GM12873 (cell line): Measurements from ENCODE around the gene APBA1.

ENCODE experiments used
- TF ChIP-seq, protein P1 (sequence below): IDR thresholded peaks from 2 replicates; pipeline ENCODE4 v1.5.1; 2012; ENCODE audit warnings: low read depth, mild to moderate bottlenecking, moderate library complexity, low read length, control low read depth; ENCODE audit not compliant: insufficient read depth; ENCODE audit errors: missing control alignments

The APBA1 gene

DNA sequence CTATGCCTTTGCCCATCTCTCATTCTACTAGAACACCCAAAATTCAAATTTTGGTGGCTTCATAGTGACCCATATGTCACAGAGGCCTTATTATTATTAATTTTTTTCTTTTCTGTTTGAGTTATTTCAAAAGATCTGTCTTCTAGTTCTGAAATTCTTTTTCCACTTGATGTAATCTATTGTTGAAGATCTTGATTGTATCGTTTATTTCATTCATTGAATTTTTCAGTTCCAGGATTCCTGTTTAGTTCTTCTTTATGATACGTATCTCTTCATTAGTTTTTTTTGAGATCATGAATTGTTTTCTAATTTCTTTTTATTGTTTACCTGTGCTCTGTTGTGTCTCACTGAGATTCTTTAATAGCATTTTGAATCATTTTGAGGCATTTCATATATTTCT lies 24.6 kb upstream of the APBA1 start:
- TF ChIP-seq, protein P1, sequence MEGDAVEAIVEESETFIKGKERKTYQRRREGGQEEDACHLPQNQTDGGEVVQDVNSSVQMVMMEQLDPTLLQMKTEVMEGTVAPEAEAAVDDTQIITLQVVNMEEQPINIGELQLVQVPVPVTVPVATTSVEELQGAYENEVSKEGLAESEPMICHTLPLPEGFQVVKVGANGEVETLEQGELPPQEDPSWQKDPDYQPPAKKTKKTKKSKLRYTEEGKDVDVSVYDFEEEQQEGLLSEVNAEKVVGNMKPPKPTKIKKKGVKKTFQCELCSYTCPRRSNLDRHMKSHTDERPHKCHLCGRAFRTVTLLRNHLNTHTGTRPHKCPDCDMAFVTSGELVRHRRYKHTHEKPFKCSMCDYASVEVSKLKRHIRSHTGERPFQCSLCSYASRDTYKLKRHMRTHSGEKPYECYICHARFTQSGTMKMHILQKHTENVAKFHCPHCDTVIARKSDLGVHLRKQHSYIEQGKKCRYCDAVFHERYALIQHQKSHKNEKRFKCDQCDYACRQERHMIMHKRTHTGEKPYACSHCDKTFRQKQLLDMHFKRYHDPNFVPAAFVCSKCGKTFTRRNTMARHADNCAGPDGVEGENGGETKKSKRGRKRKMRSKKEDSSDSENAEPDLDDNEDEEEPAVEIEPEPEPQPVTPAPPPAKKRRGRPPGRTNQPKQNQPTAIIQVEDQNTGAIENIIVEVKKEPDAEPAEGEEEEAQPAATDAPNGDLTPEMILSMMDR: no peak

DNA sequence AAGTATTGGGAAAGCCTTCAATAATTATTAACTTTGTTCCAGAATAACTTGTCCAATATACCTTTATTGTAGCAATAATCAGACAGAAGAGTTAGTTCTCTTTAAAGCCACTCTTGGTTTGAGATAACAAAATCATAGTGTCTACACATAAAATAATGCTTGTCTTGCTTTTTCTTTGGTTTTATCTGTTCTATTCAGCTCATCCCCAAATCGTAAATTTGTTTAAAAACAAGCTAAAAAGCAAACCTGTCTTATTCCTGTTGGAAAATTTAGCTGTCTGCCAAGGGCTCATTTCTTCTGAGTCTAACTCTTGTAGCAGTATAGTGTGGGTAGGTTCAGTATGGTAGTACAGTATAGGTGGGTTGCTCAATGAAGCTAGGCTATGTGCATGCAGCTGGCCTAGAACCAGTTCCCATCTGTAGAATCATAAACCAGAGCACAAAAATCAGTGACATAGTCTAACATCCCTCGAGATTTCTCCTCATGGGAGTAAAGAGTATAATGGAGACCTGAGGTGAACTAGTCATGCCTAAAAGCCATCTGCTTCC lies 17.9 kb upstream of the APBA1 start:
- TF ChIP-seq, protein P1: no peak

DNA sequence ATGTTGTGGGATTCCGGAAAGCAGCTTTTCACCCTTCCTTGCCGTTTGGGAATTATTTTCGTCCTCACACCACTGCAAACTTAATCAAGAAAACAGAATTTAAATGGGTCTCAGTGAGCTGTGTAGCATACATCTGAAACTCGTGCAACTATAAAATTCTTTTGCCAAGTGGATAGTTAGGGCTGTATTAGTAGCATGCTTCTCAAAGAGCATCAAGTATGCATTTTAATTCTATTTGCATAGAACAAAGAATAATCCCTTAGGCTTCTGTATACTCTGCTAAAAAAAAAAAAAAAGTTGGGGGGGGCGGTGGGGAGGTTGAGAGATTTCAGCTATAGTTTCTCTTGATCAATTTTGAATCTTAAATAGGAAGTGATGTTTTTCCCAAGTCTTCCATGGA lies 11.8 kb upstream of the APBA1 start:
- TF ChIP-seq, protein P1: no peak

DNA sequence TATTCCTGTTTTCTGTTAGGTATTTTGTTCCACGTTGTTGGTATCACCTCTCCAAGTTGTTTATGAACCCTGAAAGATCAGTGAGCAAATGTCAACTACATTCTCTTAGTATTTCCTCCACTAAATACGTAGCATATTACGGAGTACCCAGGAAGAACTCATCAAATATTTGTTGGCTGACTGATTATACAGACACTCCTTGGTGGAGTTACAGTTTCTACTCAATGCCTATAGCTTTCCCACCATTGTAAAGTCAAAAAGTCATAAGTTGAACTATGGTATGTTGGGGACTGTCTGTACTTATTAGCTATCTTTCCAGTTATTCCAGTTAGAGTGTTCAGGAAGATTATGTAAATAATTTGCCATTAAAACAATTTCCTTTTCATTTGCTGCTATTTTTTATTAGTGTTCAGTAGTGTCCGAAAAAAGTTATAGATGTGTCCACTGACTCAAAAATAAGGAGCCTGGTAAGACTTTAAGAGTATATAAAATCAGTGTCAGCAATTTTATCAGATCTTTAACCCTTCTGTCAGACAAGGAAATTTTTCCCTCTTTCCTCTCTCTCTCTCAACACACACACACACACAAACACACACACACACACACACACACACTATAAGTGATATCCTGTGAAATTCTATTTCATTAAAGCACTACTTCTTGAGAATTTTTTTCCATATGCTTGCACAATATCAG lies 6.8 kb upstream of the APBA1 start:
- TF ChIP-seq, protein P1: no peak

DNA sequence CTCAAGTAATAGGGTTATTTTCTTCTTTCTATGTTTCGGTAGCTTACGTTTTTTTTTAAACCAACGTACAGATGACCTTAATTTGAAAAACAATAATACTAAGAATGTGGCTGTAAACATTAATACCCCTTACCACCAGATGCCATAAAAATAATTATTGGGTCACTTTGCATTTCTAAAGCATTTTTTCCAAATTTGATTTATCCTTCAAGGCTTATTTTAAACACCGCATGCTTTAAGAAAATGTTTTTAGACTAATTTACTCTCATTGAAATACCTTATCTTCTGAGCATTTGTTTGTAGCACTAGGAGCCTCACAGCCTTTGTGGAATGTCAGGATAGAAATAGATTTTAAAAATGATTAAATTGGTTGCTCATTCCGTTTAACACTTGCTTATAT lies 5.8 kb upstream of the APBA1 start:
- TF ChIP-seq, protein P1: no peak

DNA sequence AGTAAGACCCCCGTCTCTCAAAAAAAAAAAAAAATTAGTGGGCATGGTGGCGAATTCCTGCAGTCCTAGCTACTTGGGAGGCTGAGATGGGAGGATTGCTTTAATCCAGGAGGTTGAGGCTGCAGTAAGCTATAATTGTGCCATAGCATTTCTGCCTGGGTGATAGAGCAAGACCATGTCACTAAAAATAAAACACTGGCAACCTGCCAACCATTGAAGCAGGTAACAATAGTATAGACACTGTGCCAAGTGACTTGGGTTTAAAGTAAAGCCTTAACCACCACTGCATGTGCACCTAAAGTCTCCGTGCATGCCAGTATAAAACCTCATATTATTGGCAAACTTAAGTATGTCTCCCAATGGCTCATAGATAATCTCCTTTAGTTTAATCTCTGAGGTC lies 3.4 kb upstream of the APBA1 start:
- TF ChIP-seq, protein P1: no peak

DNA sequence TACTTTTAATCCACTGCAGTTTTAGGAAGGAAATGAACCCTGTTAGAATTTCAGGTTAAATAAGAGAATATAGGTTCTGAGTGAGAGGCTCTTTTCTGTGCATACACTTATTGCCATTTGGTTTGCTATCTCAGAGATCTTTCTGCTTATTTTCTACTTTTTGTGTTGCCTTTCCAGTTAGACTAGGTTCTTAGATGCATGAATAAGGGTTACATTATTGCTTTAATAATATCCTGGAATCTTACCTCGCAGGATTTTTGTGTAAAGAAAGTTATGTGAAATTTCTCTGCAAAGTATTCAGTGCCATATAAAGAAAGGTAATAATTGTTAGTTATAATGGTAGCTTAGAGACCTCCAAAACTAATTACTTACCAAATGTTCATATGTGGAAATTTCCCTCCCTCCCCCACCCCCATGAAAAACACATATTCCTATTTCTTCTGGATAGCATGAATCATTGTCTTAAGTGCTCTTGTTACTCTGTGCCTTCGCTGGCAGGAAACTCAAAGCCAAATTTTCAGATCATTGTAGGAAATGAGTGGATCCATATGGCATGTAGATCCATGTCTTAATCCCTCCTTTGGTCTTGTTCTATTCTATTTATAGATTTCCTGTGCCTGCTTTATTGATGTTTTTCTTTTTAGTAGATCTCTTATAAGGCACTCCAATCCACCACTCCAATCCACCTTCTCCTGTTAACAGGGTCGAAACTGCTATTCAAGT lies 2.7 kb upstream of the APBA1 start:
- TF ChIP-seq, protein P1: no peak
